DMS153 treated with DMSO at 0.1 percent for 48 hours (cell line): ENCODE results near the gene EIF2S3B.
"Not testable (repeated sequence)": the region's sequence is repeated elsewhere in the genome, so short reads cannot be mapped to it uniquely, and the experiment has no call there.

Source experiments
- DNase-seq: peaks from one replicate; lab custom pipeline; 2025; ENCODE audit not compliant: unreplicated experiment; lab: John Stamatoyannopoulos, UW

The EIF2S3B gene

DNA sequence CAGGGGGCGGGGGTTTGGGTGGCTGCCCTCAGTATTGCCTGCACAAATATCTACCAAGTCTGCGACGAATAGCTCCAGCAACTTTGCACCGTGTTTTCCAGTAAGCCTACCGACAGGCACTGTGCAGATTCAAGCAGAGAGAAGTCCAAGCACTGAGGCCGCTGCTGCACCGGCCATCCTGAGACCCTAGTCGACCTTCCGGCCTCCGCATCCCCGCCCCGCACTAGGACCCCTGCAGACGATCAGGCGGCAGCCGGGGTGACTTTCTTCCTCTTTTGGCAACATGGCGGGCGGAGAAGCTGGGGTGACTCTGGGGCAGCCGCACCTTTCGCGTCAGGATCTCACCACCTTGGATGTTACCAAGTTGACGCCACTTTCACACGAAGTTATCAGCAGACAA is at the start of gene EIF2S3B:
EIF2S3B (plus strand) TSS at position 271 of the 400 bp plus-strand sequence; CDS start at position 284, 13 bp downstream.
- no peak for DNase-seq

DNA sequence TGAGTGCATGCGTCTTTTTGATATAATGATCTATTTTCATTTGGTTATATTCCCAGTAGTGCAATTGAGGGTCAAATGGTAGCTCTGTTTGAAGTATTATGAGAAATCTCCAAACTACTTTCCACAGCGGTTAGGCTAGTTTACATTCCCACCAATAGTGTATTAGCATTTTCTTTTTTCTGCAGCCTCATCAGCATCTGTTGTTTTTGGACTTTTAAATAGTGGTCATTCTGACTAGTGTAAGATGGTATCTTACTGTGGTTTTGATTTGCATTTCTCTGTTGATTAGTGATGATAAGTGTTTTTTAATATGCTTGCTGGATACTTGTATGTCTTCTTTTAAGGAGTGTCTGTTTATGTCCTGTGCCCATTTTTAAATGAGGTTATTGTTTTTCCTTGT is 48.8 kb upstream of the EIF2S3B start:
- no peak for DNase-seq

DNA sequence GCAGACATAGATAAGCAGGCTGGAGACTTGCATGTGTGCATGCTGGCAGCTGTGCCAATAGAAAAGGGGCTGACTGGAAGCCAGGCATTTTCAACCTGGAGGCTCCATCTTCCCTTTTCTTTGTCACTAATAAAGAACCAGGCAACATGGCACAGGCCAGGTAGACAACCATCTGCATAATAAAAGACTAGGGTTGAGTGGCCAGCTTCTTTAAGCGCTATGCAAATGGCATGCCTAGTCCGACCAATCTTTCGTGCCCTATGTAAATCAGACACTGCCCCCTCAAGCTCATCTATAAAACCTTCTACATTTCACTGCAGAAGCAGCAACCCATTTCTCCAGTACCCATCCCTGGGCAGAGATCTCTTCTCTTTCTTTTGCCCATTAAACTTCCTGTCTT is 47.9 kb upstream of the EIF2S3B start:
- no peak for DNase-seq

DNA sequence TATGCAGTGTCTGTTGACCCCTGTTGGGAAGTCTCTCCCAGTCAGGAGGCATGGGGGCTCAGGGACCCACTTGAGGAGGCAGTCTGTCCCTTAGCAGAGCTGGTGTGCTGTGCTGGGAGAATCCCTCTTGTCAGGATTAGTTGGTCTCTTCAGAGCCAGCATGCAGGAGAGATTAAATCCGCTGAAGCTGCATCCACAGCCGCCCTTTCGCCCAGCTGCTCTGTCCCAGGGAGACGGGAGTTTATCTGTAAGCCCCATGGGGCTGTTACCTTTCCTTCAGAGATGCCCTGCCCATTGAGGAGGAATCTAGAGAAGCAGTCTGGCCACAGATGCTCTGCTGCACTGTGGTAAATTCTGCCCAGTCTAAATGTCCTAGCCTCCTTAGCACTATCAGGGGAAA is 39.4 kb upstream of the EIF2S3B start:
- DNase-seq = no peak

DNA sequence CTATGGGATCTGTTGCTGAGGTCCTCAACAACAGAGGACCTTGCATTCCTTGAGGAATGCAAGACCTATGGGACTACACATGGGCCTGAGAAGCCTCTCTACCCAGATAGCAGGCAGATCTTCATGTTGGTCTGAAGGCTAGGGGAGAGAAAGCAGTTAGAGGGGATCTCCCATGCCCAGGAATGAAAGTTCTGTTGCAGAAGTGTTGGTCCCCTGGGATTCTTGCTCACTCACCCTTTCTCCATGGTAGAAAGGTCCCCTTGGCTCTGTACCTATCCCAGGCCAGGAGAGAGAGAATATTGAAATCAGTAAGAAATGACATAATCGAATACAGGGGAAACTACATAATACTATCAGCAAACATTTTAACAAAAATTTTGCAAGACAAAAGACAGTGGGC is 36.0 kb upstream of the EIF2S3B start:
- no peak for DNase-seq

DNA sequence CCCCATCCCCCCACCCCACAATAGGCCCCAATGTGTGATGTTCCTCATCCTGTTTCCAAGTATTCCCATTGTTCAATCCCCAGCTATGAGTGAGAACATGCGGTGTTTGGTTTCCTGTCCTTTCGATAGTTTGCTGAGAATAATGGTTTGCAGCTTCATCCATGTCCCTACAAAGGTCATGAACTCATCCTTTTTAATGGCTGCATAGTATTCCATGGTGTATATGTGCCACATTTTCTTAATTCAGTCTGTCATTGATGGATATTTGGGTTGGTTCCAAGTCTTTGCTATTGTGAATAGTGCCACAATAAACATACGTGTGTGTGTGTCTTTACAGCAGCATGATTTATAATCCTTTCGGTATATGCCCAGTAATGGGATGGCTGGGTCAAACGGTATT is 32.9 kb upstream of the EIF2S3B start:
- not testable (repeated sequence) for DNase-seq

DNA sequence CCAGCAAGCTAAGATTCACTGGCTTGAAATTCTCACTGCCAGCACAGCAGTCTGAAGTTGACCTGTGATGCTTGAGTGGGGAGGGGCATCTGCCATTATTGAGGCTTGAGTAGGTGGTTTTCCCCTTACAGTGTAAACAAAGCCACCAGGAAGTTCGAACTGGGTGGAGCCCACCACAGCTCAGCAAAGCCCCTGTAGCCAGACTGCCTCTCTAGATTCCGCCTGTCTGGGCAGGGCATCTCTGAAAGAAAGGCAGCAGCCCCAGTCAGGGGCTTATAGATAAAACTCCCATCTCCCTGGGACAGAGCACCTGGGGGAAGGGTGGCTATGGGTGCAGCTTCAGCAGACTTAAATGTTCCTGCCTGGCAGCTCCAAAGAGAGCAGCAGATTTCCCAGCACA is 23.8 kb upstream of the EIF2S3B start:
- DNase-seq = not testable (repeated sequence)

DNA sequence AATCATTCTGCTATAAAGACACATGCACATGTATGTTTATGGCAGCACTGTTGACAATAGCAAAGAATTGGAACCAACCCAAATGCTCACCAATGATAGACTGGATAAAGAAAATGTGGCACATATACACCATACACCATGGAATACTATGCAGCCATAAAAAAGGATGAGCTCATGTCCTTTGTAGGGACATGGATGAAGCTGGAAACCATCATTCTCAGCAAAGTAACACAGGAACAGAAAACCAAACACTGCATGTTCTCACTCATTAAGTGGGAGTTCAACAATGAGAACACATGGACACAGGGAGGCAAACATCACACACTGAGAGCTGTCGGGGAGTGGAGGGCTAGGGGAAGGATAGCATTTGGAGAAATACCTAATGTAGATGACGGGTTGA is 18.4 kb upstream of the EIF2S3B start:
- DNase-seq = not testable (repeated sequence)

DNA sequence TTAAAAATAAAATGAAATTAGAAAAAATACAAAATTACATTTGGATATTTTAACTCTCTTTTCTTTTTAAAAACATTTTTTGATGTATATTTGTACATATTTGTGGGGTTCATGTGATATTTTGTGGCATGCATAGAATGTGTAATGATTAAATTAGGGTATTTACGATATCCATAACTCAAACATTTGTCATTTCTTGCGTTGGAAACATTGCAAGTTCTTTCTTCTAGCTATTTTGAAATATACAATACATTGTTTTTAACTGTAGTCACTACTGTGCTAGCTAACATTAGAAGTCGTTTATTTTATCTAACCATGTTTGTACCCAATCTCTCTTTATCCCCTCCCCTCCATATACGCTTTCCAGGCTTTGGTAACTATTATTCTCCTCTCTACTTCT is 13.9 kb upstream of the EIF2S3B start:
- no peak for DNase-seq

DNA sequence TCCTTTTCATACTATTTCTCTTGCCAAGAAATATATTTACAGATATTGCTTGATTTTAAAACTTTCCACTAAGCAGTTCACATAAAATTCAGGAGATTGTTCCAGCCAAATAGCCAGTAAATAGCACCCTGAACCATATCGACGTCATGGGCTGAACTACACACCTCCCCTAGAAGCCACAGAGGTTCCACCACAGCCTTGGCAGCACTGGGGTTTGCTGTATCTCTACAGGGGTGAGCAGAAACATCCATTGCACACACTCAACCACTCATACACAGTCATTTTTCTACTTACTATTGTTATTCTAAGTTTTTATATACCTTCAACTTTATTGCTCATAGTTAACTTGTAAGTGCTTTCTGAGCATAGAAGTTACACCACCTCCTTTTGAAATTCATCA is 8.1 kb upstream of the EIF2S3B start:
- DNase-seq = no peak

DNA sequence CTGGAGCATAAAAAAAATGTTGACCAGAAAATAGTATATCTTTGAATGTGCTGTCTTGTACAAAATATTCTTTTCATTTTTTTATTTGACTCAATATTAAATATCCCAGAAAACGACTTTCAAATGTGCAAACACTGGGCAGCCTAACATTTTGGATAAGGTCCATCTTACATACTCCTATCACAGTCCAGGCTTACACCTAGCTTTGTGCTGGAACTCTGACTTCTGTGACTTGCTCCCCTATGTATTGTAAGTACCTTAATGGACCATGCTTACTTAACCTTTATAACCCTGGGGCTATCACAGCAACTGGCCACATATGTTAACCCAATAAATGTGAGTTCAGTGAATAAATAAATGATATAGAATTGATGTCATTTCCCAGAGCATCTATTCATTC is 7.6 kb upstream of the EIF2S3B start:
- no peak for DNase-seq

DNA sequence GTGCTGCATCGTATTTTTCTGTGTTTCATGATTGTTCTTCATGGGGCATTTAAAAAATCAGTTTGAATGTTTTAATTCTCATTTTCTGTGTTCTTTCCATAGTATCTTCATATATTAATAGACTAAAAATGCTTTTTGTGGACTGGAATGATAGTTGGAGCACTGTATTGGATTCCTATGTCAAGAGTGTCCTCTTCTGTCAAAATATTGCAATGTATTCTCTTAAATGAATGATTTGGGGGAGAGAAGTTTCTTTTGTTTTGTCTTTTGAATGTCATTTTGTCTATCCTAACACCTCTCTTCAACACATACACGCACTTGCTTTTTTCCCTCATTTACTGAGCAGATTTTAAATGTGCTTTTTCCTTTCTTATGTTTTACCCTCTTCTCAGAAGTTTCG is 4.7 kb upstream of the EIF2S3B start:
- no peak for DNase-seq

DNA sequence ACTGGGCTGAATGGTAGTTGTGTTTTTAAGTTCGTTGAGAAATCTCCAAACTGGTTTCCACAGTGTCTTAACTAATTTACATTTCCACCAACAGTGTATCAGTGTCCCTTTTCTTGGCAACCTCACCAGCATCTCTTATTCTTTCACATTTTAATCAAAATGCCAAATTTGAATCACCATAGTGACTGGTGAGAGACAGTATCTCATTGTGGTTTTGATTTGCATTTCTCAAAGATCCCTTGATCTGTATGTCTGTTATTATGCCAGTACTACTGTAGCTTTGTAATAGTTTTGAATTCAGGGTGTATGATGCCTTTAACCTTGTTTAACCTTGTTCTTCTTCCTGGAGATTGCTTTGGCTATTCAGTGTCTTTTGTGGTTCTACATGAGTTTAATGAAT is 2.2 kb upstream of the EIF2S3B start:
- DNase-seq = no peak

DNA sequence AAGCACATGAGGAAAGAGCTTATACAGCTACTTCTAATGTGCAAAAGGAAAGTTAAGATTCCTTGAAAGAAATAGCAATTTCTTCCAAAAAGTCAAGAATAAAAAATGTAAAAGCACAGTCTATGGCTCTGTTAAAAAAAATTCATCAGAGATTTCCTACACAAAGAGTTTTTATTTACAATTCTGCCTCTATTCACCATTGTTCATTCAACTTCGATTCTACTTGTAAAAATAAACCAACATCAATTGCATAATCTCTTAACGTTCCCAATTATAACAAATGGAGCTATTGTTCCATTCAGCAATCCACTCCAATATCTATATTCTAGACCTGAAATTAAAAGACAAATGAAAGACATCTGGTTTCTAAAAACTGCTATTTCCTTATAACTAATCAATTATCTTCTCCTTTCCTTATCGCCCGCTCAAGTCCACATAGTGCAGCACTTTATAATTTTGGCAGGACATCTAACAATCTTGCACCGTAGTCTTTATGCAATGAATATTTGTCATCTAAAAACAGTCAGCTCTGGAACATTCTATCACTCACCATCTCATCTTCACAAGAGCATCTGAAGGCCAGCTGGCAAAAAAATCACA is 6.2 kb downstream of the EIF2S3B start:
- no peak for DNase-seq

DNA sequence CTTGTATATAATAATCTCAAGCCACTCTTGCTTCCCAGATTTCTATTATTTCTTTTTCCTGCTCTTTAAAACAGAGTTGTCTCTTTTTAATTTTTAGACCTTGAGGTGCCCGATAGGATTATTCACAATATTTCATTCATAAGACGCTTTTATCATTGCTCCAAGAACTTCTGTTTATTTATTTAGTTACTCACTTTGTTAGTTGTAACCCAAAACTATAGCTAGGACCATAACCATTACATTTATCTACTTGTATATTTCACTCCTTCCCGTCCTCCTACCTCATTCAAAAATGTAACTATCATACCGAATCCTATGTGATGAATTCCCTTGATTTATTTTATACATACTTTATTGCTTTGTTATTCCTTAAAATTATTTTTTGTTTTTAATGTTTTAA is 7.1 kb downstream of the EIF2S3B start:
- no peak for DNase-seq

DNA sequence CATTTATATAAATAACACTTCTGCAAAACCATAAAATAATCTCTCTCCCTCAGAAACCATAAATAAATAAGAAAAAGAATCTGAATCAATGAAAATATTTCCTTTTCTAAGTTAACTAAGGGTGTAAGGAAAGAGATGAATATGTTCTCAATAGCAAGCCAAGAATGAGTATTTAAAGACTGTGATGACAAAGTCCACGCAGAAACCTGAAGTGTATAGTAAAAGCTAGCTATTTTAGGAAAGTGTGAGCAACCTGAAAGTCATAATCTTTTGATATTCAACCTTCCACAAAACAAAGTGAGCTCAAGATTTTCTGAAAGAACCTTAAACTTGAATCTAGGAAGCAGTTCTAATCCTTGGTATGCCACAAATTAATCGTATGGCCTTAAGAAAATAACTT is 15.9 kb downstream of the EIF2S3B start:
- no peak for DNase-seq

DNA sequence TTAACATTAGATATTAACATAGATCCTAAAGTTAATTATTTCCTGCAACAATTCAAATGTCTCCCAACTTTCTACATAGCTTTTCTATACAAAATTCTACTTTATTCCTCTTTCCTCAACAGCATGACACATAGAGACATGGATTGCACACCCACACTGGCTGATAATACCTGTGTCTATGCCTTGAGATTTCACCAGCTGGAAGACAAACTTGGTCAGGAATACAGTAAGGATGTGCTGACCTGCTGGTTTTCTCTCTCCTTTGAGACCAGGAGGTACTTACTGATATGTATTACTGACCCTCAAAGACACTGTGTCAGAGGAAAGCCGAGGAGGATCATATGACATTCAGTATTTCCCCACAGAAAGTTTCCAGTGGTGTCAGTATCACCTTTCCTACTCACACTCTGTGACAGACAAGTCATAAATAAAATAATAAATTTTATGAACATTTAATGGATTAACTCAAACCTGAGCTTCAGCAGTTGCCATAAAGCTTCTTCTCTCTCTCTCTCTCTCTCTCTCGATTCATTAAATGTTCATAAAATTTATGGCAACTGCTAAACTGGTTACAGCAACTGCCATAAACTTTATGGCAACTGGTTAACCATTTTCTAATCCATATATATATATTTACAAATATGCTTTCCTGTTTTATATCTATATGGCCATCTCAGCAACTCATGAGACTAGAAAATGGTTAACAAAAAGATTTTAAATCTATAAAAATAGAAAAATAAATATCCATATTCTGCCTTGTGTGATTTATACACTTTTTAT is 22.7 kb downstream of the EIF2S3B start:
- no peak for DNase-seq

DNA sequence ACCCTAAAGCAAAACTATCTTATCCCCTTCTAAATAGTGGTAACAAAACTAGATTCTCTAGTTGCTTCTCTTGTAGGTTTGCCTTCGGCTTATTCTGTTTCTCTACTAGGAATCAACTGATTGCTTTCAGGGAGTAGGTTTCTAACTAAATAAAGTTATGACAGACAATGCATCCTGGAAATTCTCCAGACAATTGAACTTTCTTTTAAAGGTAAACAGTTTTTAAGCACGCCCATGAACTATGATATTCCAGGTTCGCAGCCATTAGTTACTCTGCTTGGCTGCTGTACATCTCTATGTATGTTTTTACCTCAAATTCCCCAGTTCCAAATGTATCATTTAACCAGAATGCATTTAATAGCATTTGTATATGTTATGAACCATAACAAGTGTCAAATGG is 23.9 kb downstream of the EIF2S3B start:
- DNase-seq = no peak

DNA sequence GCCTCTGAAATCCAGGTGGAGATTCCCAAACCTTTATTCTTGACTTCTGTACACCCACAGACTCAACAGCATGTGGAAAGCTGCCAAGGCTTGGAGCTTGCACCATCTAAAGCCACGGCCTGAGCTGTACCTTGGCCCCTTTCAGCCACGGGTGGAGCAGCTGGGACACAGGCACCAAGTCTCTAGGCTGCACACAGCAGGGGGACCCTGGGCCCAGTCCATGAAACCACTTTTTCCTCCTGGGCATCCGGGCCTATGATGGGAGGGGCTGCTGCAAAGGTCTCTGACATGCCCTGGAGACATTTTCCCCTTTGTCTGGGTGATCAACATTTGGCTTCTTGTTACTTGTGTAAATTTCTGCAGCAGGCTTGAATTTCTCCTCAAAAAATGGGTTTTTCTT is 32.0 kb downstream of the EIF2S3B start:
- DNase-seq = no peak

DNA sequence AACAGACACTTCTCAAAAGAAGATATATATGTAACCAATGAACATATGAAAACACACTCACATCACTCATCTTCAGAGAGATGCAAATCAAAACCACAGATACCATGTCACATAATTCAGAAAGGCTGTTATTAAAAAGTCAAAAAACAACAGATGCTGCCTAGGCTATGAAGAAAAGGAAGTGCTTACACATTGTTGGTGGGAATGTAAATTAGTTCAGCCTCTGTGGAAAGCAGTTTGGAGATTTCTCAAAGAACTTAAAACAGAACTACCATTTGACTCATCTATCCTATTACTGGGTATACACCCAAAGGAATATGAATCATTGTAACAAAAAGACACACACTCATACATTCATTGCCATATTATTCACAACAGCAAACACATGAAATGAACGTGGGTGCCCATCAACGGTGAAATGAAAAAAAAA is 35.1 kb downstream of the EIF2S3B start:
- DNase-seq = no peak

DNA sequence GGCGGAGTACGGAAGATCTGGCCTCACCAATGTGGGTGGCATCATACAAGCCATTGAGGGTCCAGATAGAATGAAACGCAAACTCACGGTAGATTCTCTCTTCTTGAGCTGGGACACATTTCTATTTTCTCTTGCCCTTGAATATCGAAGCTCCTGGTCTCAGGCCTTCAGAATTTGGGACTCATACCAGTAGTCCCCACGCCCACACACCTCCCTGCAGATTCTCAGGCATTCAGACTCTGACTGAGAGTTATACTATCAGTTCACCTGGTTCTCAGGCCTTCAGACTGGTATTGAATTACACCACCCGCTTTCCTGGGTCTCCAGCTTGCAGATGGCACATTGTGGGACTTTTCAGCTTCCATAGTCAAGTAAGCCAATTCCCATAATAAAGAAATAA is 37.8 kb downstream of the EIF2S3B start:
- no peak for DNase-seq

DNA sequence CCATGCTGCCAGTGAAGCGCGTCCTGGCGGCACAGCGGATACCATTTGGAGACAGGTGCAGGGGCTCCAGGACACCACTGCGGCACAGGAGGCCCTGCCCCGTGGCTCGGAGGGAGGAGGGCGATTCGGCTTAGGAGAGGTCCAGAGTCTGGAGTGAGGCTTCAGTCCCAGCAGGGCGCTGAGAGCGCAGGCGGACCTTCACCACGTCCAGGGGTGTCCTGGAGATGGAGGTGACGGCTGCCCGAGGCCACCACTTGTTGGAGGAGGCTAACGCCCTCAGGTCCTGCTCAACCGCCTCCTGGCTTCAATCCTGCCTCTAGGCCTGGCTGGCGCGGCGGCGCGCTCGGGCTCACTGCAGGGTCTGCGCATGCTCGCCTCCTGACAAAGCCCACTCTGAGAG is 45.7 kb downstream of the EIF2S3B start:
- no peak for DNase-seq

DNA sequence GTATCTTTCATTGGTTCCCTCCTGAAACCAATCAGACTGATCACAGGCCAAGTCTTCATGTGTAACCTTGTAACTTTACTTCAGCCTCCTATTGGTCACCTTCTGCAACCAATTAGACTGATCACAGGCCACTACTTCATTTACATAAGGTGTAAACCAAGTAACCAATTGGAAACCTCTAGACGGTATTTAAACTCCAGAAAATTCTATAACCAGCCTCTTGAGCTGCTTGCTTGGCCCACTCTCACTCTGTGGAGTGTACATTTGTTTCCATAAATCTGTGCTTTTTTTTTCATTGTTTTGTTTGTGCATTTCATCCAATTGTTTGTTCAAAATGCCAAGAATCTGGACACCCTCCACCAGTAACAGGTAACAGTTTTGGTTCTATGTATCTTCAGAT is 47.5 kb downstream of the EIF2S3B start:
- DNase-seq = no peak
